ENCODE results near the gene TUT1. TPM values are rescaled to one million over a fixed set of nuclear protein-coding genes. Genes with fewer than 3 reads are reported as not detected.

Gene TUT1
- total RNA-seq (10 to 100 TPM in 1 of 2 donors, 1 to 10 TPM in 1; 5.6 to 12.1 TPM), polyA plus RNA-seq (10 to 100 TPM; 15.2 to 15.8 TPM)

GRCh38 chr11:62591448-62592145, at the start of gene TUT1:
TUT1 (minus strand) TSS chr11:62591523; CDS start chr11:62591485, 38 bp downstream.
- H3K9me3 ChIP-seq (ENCODE audit: control insufficient read depth in 4 of 4, low read length in 3 of 4): no peaks in the 10 kb centered on the region
- H3K27me3 ChIP-seq (ENCODE audit: control insufficient read depth in 4 of 4, insufficient read depth in 4 of 4, low read length in 3 of 4): no peaks in the 10 kb centered on the region
- DNase-seq (ENCODE audit: low spot score): peak; percentile 97
- peaks cover 16 to 29% (median 28%) of the 10 kb centered on the region in 4 donors for H3K36me3 ChIP-seq (ENCODE audit: control insufficient read depth in 4 of 4, insufficient read depth in 3 of 4, low read depth in 1 of 4, low read length in 3 of 4)
- TF ChIP-seq ATF3 (IDR thresholded peaks at IDR 0.05) (no peak), FOXA2 (IDR thresholded peaks at IDR 0.05) (peak; percentile 72), GABPA (IDR thresholded peaks at IDR 0.05 in 1 of 2, conservative IDR thresholded peaks at IDR 0.05 in 1 of 2) (peak; percentile 99), EGR1 (IDR thresholded peaks at IDR 0.05; ENCODE audit: low read depth in 2 of 2) (peak; percentile 73 to 77), HNF4A (conservative IDR thresholded peaks at IDR 0.05) (peak; percentile 44 to 48), REST (IDR thresholded peaks at IDR 0.05) (peak; percentile 98), NR2F2 (IDR thresholded peaks at IDR 0.05) (peak; percentile 69), CTCF (IDR thresholded peaks at IDR 0.05; ENCODE audit: low read depth, low read length, missing input control) (no peak), YY1 (IDR thresholded peaks at IDR 0.05) (peak; percentile 96), RAD21 (IDR thresholded peaks at IDR 0.05) (peak; percentile 62 to 63), SP1 (IDR thresholded peaks at IDR 0.05) (peak; percentile 95), MAX (IDR thresholded peaks at IDR 0.05) (peak; percentile 98), HNF4G (IDR thresholded peaks at IDR 0.05) (no peak), JUND (IDR thresholded peaks at IDR 0.05) (peak; percentile 54 to 69), ZBTB33 (IDR thresholded peaks at IDR 0.05) (peak; percentile 90), TAF1 (conservative IDR thresholded peaks at IDR 0.05) (peak; percentile 78), RXRA (IDR thresholded peaks at IDR 0.05) (peak; percentile 70 to 75), FOXA1 (IDR thresholded peaks at IDR 0.05) (peak; percentile 58)
- peak within 1 kb of the TSS; percentile 97 to 98 for H3K27ac ChIP-seq (ENCODE audit: low read depth in 1 of 2, low read length in 2 of 2)
- peak within 1 kb of the TSS; percentile 95 to 99 for H3K9ac ChIP-seq (ENCODE audit: low read depth in 1 of 2, low read length in 2 of 2)
- H3K4me3 ChIP-seq (ENCODE audit: low read depth in 1 of 3, low read length in 3 of 3): peak within 1 kb of the TSS; percentile 82 to 97 (median 90)
- under 1% methylated on average over 58 of the region's 58 CpGs for WGBS
- peaks cover 7 to 45% (median 32%) of the 10 kb centered on the region in 4 donors for H3K4me1 ChIP-seq (ENCODE audit: control insufficient read depth in 4 of 4, insufficient read depth in 4 of 4, low read length in 3 of 4)

All from liver (tissue), 9 donors.